ENCODE data around the gene RIPOR1. TPM values are rescaled to one million over a fixed set of nuclear protein-coding genes. Genes with fewer than 3 reads are reported as not detected.

RIPOR1 gene
- total RNA-seq, 1 experiment from 2014 or later, result 1.3 TPM

DNA sequence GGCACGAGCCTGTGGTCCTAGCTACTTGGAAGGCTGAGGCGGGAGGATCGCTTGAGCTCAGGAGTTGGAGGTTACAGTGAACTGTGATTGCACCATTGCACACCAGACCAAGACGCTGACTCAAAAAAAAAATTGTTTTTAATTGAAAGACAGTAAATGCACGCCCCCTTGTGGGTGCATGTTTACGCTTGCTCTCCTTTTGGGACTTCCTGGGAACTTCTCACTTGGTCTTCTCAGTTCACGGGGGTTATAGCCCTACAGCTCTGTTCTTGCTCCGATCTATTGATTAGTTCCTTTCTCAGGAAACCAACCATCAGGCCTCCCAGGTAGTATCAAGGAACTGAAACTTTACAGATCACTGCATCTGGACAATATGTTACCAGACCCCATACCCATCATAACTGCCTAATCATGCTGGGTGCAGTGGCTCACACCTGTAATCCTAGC, 14.2 kb upstream of the RIPOR1 start:
- H3K27ac ChIP-seq (ENCODE audit: low read length), result 0 out of 2 replicates have a peak overlapping the region, but pooled peaks have one; percentile 5
- no peaks in the 10 kb centered on the region for H3K9me3 ChIP-seq (ENCODE audit: low read length)
- H3K4me1 ChIP-seq (ENCODE audit: low read length), result peaks cover 58% of the 10 kb centered on the region
- DNase-seq, result peak; percentile 94
- H3K36me3 ChIP-seq (ENCODE audit: insufficient read depth, low read length), result no peaks in the 10 kb centered on the region
- H3K9me2 ChIP-seq (replicated peaks; ENCODE audit: insufficient read depth, low read length), result no peaks in the 10 kb centered on the region
- no peaks in the 10 kb centered on the region for H3K79me2 ChIP-seq (ENCODE audit: low read length)
- no peaks in the 10 kb centered on the region for H3K27me3 ChIP-seq (ENCODE audit: low read length)
- H4K20me1 ChIP-seq (ENCODE audit: insufficient read depth, low read depth, low read length), result no peaks in the 10 kb centered on the region
- no peak overlapping the region for H3K9ac ChIP-seq (ENCODE audit: low read length)
- no peak overlapping the region for H3K4me3 ChIP-seq (ENCODE audit: low read length)
- H3K4me2 ChIP-seq (ENCODE audit: low read depth, low read length, poor library complexity, severe bottlenecking), result peak overlapping the region; percentile 32
- H2AFZ ChIP-seq (ENCODE audit: low read length), result no peak overlapping the region

DNA sequence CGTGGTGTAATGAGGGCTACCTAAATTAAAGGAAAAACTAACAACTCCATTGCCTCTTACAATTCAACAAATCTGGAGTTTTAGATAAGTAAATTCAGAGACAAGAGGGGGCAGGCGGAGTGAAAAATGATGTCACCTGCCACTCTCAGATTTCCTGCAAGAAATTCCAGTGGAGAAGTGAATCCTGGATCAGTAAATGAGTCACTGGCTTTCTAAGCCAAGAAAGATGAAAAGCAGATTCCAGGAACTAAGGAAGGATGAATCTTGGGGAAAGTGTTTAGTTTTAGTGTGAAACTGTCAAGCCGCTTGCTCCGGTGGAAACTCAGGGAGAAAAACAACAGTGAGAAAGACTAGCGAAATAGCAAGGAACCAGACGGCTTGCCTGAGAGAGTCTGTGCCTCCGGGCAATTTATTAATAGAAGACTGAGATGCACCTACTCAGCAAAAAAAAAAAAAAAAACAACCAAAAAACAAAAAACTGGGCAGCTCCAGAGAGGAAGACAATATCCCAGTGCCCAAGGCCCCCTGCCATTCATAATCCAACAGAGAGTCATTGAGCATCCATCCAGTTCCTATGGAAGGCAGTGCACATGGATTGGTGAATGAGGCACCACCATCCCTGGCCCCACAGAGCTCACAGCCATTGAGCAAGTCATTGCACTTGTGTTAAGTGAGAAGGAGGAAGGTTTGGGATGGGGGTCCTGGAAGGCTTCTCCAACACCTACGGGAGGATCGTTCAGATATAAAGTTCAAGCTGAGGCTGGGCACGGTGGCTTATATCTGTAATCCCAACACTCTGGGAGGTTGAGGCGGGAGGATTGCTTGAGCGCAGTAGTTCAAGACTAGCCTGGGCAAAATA, 12.1 kb upstream of the RIPOR1 start:
- Histone ChIP-seq H3K36me3 (ENCODE audit: insufficient read depth, low read length) (no peaks in the 10 kb centered on the region), H3K9ac (ENCODE audit: low read length) (no peak overlapping the region; the same call in none of the 2 replicates), H3K79me2 (ENCODE audit: low read length) (no peaks in the 10 kb centered on the region), H3K4me1 (ENCODE audit: low read length) (peaks cover 65% of the 10 kb centered on the region), H3K9me3 (ENCODE audit: low read length) (no peaks in the 10 kb centered on the region), H4K20me1 (ENCODE audit: insufficient read depth, low read depth, low read length) (no peaks in the 10 kb centered on the region), H3K9me2 (replicated peaks; ENCODE audit: insufficient read depth, low read length) (no peaks in the 10 kb centered on the region), H3K4me2 (ENCODE audit: low read depth, low read length, poor library complexity, severe bottlenecking) (peak overlapping the region; percentile 87), H3K27ac (ENCODE audit: low read length) (peak overlapping the region; percentile 93), H2AFZ (ENCODE audit: low read length) (no peak overlapping the region), H3K27me3 (ENCODE audit: low read length) (no peaks in the 10 kb centered on the region), H3K4me3 (ENCODE audit: low read length) (peak overlapping the region; percentile 55)
- DNase-seq, result no peak

DNA sequence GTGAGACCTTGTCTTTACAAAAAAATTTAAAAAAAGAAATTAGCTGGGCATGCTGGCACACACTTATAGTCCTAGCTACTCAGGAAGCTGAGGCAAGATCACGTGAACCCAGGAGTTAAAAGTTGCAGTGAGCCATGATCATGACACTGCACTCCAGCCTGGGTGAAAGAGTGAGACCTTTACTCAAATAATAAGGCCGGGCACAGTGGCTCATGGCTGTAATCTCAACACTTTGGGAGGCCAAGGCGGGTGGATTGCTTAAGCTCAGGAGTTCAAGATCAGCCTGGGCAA, 11.5 kb upstream of the RIPOR1 start:
- H3K4me2 ChIP-seq (ENCODE audit: low read depth, low read length, poor library complexity, severe bottlenecking), result peak overlapping the region; percentile 87
- H3K27me3 ChIP-seq (ENCODE audit: low read length), result no peaks in the 10 kb centered on the region
- H3K4me1 ChIP-seq (ENCODE audit: low read length), result peaks cover 68% of the 10 kb centered on the region
- H3K36me3 ChIP-seq (ENCODE audit: insufficient read depth, low read length), result no peaks in the 10 kb centered on the region
- H4K20me1 ChIP-seq (ENCODE audit: insufficient read depth, low read depth, low read length), result no peaks in the 10 kb centered on the region
- peak overlapping the region; percentile 55 for H3K4me3 ChIP-seq (ENCODE audit: low read length)
- no peaks in the 10 kb centered on the region for H3K9me2 ChIP-seq (replicated peaks; ENCODE audit: insufficient read depth, low read length)
- H3K9me3 ChIP-seq (ENCODE audit: low read length), result no peaks in the 10 kb centered on the region
- H3K9ac ChIP-seq (ENCODE audit: low read length), result peak overlapping the region; percentile 53
- peak; percentile 52 for DNase-seq
- H3K79me2 ChIP-seq (ENCODE audit: low read length), result no peaks in the 10 kb centered on the region
- H2AFZ ChIP-seq (ENCODE audit: low read length), result 0 out of 2 replicates have a peak overlapping the region, but pooled peaks have one; percentile 10
- peak overlapping the region; percentile 93 for H3K27ac ChIP-seq (ENCODE audit: low read length)

DNA sequence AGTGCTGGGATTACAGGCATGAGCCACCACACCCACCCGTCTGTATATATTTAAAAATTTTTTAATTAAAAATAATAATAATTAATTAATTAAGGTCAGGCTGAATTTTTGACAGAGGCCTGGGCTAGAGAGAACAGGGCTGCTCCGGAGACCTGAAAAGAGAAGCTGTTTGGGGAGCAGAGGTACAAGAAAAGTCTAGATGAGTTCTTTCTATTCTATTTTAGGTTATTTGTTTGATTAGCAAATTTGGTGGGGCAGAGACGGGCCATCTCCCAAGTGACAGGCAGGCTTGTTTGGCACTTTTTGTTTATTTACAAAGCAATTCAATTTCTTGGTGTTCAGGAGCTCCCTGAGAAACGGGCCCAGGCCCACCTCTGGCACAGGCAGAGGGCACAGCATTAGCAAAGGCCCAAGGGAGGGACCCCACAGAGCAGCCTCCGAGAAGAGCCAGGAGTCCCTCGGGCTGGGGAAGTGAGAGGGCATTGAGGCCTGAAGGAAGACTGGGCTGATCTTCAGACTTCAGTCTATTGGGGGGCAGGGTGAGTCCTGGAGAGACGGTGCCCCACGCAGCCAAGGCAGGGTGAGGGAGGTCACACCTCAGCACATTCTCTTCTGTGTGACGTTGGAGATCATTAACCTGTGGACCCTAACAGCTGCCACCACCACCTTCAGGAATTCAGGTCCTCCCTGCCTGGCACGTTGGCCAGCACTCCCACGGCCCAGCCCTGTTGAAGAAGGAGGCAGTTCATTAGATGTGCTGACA, 10.8 kb upstream of the RIPOR1 start:
- no peaks in the 10 kb centered on the region for H4K20me1 ChIP-seq (ENCODE audit: insufficient read depth, low read depth, low read length)
- no peak overlapping the region for H2AFZ ChIP-seq (ENCODE audit: low read length)
- peak; percentile 90 for DNase-seq
- no peaks in the 10 kb centered on the region for H3K9me2 ChIP-seq (replicated peaks; ENCODE audit: insufficient read depth, low read length)
- H3K9ac ChIP-seq (ENCODE audit: low read length), result peak overlapping the region; percentile 59
- no peaks in the 10 kb centered on the region for H3K9me3 ChIP-seq (ENCODE audit: low read length)
- H3K4me3 ChIP-seq (ENCODE audit: low read length), result peak overlapping the region; percentile 64
- peak overlapping the region; percentile 87 for H3K4me2 ChIP-seq (ENCODE audit: low read depth, low read length, poor library complexity, severe bottlenecking)
- H3K27me3 ChIP-seq (ENCODE audit: low read length), result no peaks in the 10 kb centered on the region
- peak overlapping the region; percentile 93 for H3K27ac ChIP-seq (ENCODE audit: low read length)
- H3K36me3 ChIP-seq (ENCODE audit: insufficient read depth, low read length), result no peaks in the 10 kb centered on the region
- no peaks in the 10 kb centered on the region for H3K79me2 ChIP-seq (ENCODE audit: low read length)
- H3K4me1 ChIP-seq (ENCODE audit: low read length), result peaks cover 68% of the 10 kb centered on the region

DNA sequence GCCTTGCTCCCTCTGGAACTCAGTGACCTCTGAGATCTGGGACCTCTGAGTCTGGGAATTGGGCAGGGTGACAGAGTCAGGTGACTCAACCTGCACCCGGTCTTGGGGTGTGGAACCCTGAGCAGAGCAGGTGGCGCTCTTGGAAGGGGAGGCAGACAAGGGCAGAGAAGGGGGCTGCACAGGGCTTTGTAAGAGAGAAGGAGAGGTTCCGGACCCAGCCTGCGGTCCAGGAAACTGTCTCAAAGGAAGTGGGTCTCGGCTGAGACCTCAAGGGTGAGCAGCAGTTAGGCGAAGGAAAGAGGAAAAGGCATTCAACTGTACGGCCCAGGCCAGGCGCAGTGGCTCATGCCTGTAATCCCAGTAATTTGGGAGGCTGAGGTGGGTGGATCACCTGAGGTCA, 10.0 kb upstream of the RIPOR1 start:
- Histone ChIP-seq H3K9me2 (replicated peaks; ENCODE audit: insufficient read depth, low read length) (no peaks in the 10 kb centered on the region), H4K20me1 (ENCODE audit: insufficient read depth, low read depth, low read length) (no peaks in the 10 kb centered on the region), H3K9ac (ENCODE audit: low read length) (peak overlapping the region; percentile 59), H2AFZ (ENCODE audit: low read length) (no peak overlapping the region), H3K36me3 (ENCODE audit: insufficient read depth, low read length) (no peaks in the 10 kb centered on the region), H3K27ac (ENCODE audit: low read length) (peak overlapping the region; percentile 93; the same call in 1 of the 2 replicates), H3K4me3 (ENCODE audit: low read length) (peak overlapping the region; percentile 64), H3K27me3 (ENCODE audit: low read length) (no peaks in the 10 kb centered on the region), H3K79me2 (ENCODE audit: low read length) (no peaks in the 10 kb centered on the region), H3K4me2 (ENCODE audit: low read depth, low read length, poor library complexity, severe bottlenecking) (peak overlapping the region; percentile 87), H3K9me3 (ENCODE audit: low read length) (no peaks in the 10 kb centered on the region), H3K4me1 (ENCODE audit: low read length) (peaks cover 66% of the 10 kb centered on the region)
- DNase-seq, result peak; percentile 37

DNA sequence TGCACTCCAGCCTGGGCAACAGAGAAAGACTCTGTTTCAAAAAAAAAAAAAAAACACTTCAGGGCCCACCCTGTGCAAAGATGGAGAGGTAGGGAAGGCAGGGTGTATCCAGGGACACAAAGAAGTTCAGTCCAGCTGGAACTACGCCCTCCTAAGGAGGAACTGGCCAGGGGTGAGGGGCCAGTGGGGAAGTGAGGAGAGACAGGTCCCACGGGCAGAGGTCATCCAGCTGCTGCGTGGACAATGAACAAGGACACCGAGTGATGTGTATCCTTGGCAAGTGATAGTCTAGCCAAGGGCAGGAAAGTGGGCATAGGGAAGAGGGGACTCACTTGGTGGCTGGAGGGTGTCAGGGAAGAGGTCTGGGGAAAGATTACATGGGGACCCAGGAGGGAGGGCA, 9.4 kb upstream of the RIPOR1 start:
- Histone ChIP-seq H4K20me1 (ENCODE audit: insufficient read depth, low read depth, low read length) (no peaks in the 10 kb centered on the region), H3K79me2 (ENCODE audit: low read length) (no peaks in the 10 kb centered on the region), H3K27me3 (ENCODE audit: low read length) (no peaks in the 10 kb centered on the region), H3K4me3 (ENCODE audit: low read length) (no peak overlapping the region), H3K9me3 (ENCODE audit: low read length) (no peaks in the 10 kb centered on the region), H3K9ac (ENCODE audit: low read length) (no peak overlapping the region), H3K4me2 (ENCODE audit: low read depth, low read length, poor library complexity, severe bottlenecking) (no peak overlapping the region), H3K4me1 (ENCODE audit: low read length) (peaks cover 60% of the 10 kb centered on the region), H3K36me3 (ENCODE audit: insufficient read depth, low read length) (no peaks in the 10 kb centered on the region), H3K27ac (ENCODE audit: low read length) (no peak overlapping the region), H3K9me2 (replicated peaks; ENCODE audit: insufficient read depth, low read length) (no peaks in the 10 kb centered on the region), H2AFZ (ENCODE audit: low read length) (no peak overlapping the region)
- peak; percentile 40 for DNase-seq

DNA sequence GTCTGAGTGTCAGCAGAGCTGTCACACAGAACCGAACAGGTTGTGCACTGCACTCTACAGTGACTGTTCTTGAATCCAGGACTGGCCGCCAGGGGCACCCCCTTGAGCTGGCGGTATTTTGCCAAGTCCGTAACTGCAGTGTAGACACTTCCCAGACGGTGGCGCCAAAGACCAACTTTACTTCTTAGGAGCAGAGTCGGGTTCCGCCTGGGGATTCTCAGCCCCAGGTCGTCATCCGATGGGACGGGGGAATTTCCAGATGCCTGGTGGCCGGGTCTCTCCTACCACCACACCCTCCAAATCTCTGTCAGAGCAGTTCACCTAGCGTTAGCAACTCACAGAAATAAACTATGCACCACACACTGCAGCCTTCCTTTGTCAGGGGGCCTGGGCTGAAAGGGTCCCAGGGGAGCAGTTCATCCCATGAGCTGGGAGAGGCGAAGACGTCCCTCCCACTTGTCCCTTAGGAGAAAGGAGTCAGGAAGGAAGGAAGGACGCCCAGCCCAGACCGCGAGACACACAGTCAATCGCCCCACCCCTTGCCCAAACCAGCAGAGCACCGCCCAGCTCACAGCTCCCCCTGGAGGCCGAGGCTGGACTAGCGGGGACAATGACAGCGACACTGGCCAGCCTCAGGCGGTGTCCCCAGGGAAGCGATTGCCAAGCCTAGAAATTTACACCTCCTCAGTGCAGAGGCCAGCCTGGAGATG, 7.4 kb upstream of the RIPOR1 start:
- peaks cover 42% of the 10 kb centered on the region for H3K4me1 ChIP-seq (ENCODE audit: low read length)
- H3K9me2 ChIP-seq (replicated peaks; ENCODE audit: insufficient read depth, low read length), result no peaks in the 10 kb centered on the region
- H3K9ac ChIP-seq (ENCODE audit: low read length), result peak overlapping the region; percentile 72
- no peaks in the 10 kb centered on the region for H3K79me2 ChIP-seq (ENCODE audit: low read length)
- no peaks in the 10 kb centered on the region for H3K36me3 ChIP-seq (ENCODE audit: insufficient read depth, low read length)
- H3K9me3 ChIP-seq (ENCODE audit: low read length), result no peaks in the 10 kb centered on the region
- H3K27me3 ChIP-seq (ENCODE audit: low read length), result no peaks in the 10 kb centered on the region
- H2AFZ ChIP-seq (ENCODE audit: low read length), result peak overlapping the region; percentile 59; the same call in 1 of the 2 replicates
- H3K4me2 ChIP-seq (ENCODE audit: low read depth, low read length, poor library complexity, severe bottlenecking), result peak overlapping the region; percentile 74
- H3K4me3 ChIP-seq (ENCODE audit: low read length), result peak overlapping the region; percentile 66
- no peaks in the 10 kb centered on the region for H4K20me1 ChIP-seq (ENCODE audit: insufficient read depth, low read depth, low read length)
- DNase-seq, result peak; percentile 98
- H3K27ac ChIP-seq (ENCODE audit: low read length), result peak overlapping the region; percentile 76

Data from Karpas-422 (cell line).